EH (cell line): ENCODE results near the gene EP300.
"Not testable (repeated sequence)": the region's sequence is repeated elsewhere in the genome, so short reads cannot be mapped to it uniquely, and the experiment has no call there.

Experiments
- DNase-seq: peaks from one replicate; pipeline ENCODE4 v3.0.0-alpha.2; 2015; ENCODE audit warnings: low read depth

EP300 gene

GRCh38 chr22:41085842-41086241, 6.5 kb upstream of the EP300 start:
- DNase-seq, result no peak

DNA sequence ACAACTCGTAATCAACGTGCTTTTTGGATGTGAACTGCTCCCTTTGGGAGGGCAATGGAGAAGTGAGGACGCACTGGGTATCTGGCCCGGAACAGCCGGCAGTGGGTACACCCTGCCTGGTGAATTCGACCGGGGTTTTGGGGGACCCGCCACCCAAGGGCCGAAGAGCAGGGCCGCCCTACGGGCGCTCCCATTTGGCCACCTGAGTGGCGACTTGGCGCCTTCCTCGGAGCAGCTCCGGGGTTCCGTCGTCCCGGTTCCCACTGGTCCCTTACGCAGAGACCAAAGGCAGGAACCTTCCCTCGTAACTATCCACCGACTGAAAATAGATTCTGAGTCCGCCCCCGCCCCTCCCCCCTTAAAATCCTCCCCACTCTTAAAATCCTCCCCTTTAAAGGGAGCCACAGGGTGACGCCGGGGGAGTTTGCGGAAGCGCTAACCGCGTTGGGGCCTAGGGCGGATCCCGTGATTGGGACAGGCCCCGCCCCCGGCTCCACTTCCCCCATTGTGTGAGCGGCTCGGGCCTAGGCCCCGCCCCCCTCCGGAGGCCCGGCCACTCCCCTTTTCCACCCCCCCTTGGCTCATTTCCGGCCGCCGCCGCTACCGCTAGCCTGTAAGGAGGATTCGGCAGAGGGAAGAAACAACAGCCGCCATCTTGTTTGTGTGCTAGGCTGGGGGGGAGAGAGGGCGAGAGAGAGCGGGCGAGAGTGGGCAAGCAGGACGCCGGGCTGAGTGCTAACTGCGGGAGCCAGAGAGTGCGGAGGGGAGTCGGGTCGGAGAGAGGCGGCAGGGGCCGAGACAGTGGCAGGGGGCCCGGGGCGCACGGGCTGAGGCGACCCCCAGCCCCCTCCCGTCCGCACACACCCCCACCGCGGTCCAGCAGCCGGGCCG, 1.0 kb upstream of the EP300 start:
- peak; percentile 99 for DNase-seq

GRCh38 chr22:41092847-41093411, 537 bp downstream of the EP300 start:
- peak; percentile 45 for DNase-seq

- peak; percentile 61 for DNase-seq
These were observed 1.7 kb downstream of the EP300 start for GRCh38 chr22:41094041-41094593.

DNA sequence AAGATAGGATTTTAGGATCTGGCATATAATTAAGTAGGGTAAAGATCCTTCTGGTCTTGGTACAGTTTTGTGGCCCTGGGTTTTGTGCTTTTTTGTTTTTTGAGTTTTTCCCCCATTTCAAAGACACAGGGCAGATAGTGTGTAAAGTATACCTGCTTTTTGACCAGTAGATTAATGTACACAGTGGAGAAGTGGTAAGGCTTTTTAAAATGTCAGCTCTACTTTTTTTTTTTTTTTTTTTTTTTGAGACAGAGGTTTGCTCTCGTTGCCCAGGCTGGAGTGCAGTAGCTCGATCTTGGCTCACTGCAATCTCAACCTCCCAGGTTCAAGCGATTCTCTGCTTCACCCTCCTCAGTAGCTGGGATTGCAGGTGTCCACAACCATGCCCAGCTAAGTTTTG, 4.0 kb downstream of the EP300 start:
- no peak for DNase-seq

DNA sequence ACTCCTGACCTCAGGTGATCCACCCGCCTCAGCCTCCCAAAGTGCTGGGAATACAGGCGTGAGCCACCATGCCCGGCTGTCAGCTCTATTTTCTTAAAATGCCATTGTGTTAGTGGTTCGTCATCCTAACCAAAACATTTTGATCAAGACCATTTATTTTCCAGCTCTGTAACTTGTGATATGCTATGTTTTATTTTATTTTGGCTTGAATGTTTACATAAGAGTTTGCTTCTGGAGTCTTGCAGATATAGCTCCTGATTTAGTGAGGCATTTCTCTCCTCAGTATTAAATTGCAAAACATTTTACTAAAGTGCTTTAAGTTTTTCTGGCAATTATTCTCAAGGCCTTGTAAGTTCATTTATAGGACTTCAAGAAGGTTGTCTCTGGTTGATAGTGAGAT, 4.4 kb downstream of the EP300 start:
- DNase-seq, result no peak

- no peak for DNase-seq
These were observed 6.6 kb downstream of the EP300 start for GRCh38 chr22:41099036-41099435.

DNA sequence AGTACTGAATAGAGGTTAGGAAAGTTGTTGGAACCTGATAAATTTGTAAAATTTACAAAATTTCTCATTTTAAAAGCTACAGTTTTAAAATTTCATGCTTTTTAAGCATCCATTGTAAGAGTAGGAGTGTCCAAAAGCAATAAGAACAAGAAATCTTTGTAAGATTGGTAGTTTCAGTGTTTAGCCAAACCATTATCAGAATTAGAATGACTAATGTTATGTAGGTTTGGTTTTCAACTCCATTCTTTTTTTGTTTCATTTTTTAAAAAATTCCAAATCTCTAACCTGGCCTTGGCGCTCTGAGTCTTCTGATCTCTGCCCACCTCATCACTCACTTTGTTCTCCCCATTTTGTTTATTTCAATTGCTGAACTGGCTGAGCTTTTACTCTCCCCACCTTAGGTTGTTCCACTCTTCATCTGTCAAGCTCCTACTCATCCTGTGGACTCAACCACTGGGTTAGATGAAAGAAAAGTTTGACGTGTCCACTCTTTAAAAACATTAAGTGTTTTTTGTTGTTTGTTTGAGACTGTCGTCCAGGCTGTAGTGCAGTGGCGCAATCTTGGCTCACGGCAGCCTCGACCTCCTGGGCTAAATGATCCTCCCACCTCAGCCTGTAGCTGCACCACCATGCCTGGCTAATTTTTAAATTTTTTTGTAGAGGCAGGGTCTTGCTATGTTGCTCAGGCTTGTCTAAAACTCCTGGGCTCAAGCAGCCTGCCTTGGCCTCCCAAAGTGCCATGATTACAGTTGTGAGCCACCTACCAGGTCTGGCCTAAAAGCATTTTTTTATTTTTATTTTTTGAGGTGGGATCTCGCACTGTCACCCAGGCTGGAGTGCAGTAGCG, 14.0 kb downstream of the EP300 start:
- no peak for DNase-seq

GRCh38 chr22:41106969-41107325, 14.6 kb downstream of the EP300 start:
- not testable (repeated sequence) for DNase-seq

DNA sequence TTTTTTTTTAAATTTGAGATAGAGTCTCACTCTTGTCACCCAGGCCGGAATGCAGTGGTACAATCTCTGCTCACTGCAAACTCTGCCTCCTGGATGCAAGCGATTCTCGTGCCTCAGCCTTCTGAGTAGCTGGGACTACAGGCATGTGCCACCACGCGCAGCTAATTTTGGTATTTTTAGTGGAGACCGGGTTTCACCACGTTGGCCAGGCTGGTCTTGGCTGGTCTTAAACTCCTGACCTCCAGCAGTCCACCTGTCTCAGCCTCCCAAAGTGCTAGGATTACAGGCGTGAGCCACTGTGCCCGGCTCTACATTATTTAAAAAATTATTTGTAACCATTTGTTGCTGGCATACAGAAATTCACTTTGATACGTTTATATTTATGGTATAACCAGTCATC, 18.6 kb downstream of the EP300 start:
- DNase-seq, result no peak

GRCh38 chr22:41116342-41116741, 23.9 kb downstream of the EP300 start:
- DNase-seq, result no peak

DNA sequence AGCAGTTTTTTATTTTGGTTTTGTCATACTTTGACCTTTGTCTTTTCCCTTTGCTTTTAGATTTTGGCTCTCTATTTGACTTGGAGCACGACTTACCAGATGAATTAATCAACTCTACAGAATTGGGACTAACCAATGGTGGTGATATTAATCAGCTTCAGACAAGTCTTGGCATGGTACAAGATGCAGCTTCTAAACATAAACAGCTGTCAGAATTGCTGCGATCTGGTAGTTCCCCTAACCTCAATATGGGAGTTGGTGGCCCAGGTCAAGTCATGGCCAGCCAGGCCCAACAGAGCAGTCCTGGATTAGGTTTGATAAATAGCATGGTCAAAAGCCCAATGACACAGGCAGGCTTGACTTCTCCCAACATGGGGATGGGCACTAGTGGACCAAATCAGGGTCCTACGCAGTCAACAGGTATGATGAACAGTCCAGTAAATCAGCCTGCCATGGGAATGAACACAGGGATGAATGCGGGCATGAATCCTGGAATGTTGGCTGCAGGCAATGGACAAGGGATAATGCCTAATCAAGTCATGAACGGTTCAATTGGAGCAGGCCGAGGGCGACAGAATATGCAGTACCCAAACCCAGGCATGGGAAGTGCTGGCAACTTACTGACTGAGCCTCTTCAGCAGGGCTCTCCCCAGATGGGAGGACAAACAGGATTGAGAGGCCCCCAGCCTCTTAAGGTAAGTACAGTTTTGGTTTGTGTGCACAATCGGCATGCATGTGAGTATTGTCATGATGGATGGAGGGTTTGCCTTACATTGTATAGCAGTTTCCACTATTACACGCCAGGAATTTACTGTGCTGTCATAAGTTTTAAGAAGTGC, 25.0 kb downstream of the EP300 start:
- no peak for DNase-seq

DNA sequence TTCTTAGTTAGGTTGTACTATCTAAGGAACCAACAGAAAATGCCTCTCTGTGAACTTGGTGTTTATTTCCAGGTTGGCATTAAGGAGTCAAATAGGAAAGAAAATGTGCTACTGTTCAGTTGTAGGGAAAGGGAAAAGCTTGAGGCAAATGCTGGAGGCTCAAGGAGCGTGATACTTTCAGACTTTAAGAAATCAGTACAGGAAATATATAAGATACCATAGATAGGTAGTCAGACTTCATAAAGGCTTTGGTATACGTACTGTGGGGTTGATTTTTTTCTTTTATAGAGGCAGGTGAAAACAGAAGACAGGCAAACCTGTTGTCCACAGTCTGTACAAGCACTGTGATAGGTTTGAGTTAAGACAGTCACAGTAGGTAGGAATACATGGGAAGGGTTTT, 30.8 kb downstream of the EP300 start:
- peak; percentile 51 for DNase-seq

DNA sequence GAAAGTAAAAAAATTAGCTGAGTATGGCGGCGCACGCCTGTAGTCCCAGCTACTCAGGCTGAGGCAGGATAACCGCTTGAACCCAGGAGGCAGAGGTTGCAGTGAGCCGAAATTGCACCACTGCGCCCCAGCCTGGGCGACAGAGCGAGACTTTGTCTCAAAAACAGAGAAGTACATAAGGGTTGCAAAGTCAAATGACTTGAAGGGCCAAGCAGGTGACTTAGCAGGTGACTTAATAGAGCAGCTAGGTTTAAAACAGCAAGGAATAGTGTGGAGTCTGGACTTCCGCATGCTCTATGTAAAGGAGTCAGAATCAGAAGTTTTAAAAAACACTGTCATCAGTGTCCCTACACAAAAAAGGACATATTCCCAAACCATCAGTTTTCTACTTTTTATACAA, 31.7 kb downstream of the EP300 start:
- no peak for DNase-seq

- DNase-seq, result no peak
These were observed 35.1 kb downstream of the EP300 start for GRCh38 chr22:41127451-41127850.

DNA sequence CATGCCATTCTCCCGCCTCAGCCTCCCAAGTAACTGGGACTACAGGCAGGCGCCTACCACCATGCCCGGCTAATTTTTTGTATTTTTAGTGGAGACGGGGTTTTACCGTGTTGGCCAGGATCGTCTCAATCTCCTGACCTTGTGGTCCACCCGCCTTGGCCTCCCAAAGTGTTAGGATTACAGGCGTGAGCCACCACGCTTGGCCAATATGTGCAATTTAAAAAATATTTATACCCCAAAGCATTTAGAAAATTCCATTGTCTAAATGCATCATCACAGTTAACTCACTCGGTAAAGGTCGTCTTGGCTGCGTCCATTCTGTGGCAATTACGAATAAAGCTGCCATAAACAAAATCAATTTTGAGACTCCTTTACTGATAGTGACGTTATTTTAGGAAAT, 36.2 kb downstream of the EP300 start:
- no peak for DNase-seq

- DNase-seq, result peak; percentile 44
These were observed 40.2 kb downstream of the EP300 start for GRCh38 chr22:41132550-41132949.

DNA sequence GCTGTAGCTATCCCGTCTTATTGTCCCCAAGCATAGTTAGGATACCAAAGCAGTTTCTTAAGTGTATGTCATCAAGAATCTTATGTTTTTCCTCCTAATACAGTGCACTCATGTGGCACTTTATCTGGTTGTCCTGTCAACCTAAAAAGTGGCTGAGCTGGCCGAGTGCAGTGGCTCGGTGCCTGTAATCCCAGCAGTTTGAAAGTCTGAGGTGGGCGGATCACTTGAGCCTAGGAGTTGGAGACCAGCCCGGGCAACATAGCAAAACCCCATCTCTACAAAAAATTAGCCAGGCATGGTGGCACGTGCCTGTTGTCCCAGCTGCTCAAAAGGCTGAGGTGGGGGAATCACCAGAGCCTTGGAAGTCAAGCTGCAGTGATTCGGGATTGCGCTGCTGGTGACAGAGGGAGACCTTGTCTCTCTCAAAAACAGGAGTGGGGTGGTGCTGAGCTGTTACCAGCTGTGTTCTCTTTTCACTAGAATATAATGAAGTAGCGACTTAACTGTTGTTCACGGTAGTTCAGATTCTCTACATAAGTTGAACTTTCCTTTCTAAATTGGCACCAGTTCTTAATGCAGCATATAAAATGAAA, 48.1 kb downstream of the EP300 start:
- DNase-seq, result no peak

DNA sequence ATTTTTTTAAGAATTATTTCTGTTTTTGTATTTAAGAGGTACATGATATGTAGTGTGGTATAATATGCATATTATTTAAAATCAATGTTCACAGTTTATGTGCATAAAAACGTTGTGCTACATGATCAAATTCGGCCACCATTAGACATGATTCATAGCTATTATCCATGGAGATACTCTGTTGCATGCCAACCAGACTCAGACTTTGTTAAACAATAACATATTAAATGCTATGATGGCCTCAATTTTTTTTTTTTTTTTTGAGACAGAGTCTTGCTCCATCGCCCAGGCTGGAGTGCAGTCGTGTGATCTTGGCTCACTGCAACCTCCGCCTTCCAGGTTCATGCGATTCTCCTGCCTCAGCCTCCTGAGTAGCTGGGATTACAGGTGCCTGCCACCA, 53.5 kb downstream of the EP300 start:
- DNase-seq, result not testable (repeated sequence)

- peak; percentile 4 for DNase-seq
These were observed 54.2 kb downstream of the EP300 start for GRCh38 chr22:41146573-41146972.

DNA sequence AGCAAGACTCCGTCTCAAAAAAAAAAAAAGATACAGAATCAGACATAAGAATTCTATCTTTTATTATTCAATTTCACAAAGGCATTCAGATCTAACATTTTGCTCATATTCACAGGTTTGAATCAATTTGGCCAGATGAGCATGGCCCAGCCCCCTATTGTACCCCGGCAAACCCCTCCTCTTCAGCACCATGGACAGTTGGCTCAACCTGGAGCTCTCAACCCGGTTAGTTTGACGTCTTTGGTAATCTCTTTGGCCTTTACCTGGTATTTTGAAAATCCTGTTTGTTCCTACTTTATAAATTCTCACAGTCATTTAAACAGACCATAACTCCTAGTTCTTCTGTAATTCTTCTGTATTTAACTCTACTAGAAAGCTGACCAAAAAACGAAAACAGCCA, 55.3 kb downstream of the EP300 start:
- DNase-seq, result no peak
